ENCODE data around the gene FAM227B. TPM values are rescaled to one million over a fixed set of nuclear protein-coding genes. Genes with fewer than 3 reads are reported as not detected.
"Not testable (repeated sequence)": the region's sequence is repeated elsewhere in the genome, so short reads cannot be mapped to it uniquely, and the experiment has no call there.

FAM227B gene
- total RNA-seq (4.9 and 10.4 TPM in 2 replicates), polyA plus RNA-seq (23.6 and 27.7 TPM in 2 replicates)

- no peaks in the 10 kb centered on the region for H3K27me3 ChIP-seq
- no peaks in the 10 kb centered on the region for H3K9me3 ChIP-seq (ENCODE audit: low read depth)
- peaks cover 10% of the 10 kb centered on the region for H3K4me1 ChIP-seq (ENCODE audit: low read depth)
- no peak for TF ChIP-seq CTCF (IDR thresholded peaks at IDR 0.05; ENCODE audit: low read depth, low read length)
- peak within 1 kb of the TSS; percentile 79 for H3K27ac ChIP-seq
- H3K4me3 ChIP-seq = peak within 1 kb of the TSS; percentile 64
- peak; percentile 99 to 100 for DNase-seq (ENCODE audit: low read depth in 1 of 2, low spot score in 1 of 2)
- peaks cover 6% of the 10 kb centered on the region for H3K36me3 ChIP-seq
Observed at GRCh38 chr15:49620658-49621368, at the start of gene FAM227B, which contains the start of gene DTWD1. TSS of gene FAM227B (minus strand) at chr15:49620818. CDS start at chr15:49615171, 5,647 bp downstream. TSS of gene DTWD1 (plus strand) at chr15:49621048. CDS start at chr15:49625168, 4,120 bp downstream.

- no peaks in the 10 kb centered on the region for H3K27me3 ChIP-seq
- H3K27ac ChIP-seq = no peak overlapping the region
- DNase-seq (ENCODE audit: low read depth in 1 of 2, low spot score in 1 of 2) = no peak
- TF ChIP-seq CTCF (IDR thresholded peaks at IDR 0.05; ENCODE audit: low read depth, low read length) = no peak
- no peaks in the 10 kb centered on the region for H3K36me3 ChIP-seq
- no peak overlapping the region for H3K4me3 ChIP-seq
- H3K4me1 ChIP-seq (ENCODE audit: low read depth) = no peaks in the 10 kb centered on the region
- no peaks in the 10 kb centered on the region for H3K9me3 ChIP-seq (ENCODE audit: low read depth)
Observed at GRCh38 chr15:49669288-49669687, 48.7 kb upstream of the FAM227B start.

- H3K36me3 ChIP-seq; H3K27ac ChIP-seq; H3K27me3 ChIP-seq; DNase-seq (ENCODE audit: low read depth in 1 of 2, low spot score in 1 of 2); H3K4me3 ChIP-seq; H3K4me1 ChIP-seq (ENCODE audit: low read depth); H3K9me3 ChIP-seq (ENCODE audit: low read depth): not testable (repeated sequence)
Observed at GRCh38 chr15:49666486-49666885, 45.9 kb upstream of the FAM227B start.

GRCh38 chr15:49664716-49665115 is 44.1 kb upstream of the FAM227B start:
- Histone ChIP-seq H3K9me3 (ENCODE audit: low read depth) (no peaks in the 10 kb centered on the region), H3K4me1 (ENCODE audit: low read depth) (no peaks in the 10 kb centered on the region), H3K27me3 (no peaks in the 10 kb centered on the region), H3K36me3 (no peaks in the 10 kb centered on the region), H3K4me3 (no peak overlapping the region), H3K27ac (no peak overlapping the region)
- DNase-seq (ENCODE audit: low read depth in 1 of 2, low spot score in 1 of 2) = no peak
- TF ChIP-seq CTCF (IDR thresholded peaks at IDR 0.05; ENCODE audit: low read depth, low read length) = no peak

- TF ChIP-seq CTCF (IDR thresholded peaks at IDR 0.05; ENCODE audit: low read depth, low read length) = no peak
- H3K9me3 ChIP-seq (ENCODE audit: low read depth) = no peaks in the 10 kb centered on the region
- DNase-seq (ENCODE audit: low read depth in 1 of 2, low spot score in 1 of 2) = no peak
- no peak overlapping the region for H3K4me3 ChIP-seq
- H3K4me1 ChIP-seq (ENCODE audit: low read depth) = no peaks in the 10 kb centered on the region
- H3K36me3 ChIP-seq = no peaks in the 10 kb centered on the region
- no peak overlapping the region for H3K27ac ChIP-seq
- H3K27me3 ChIP-seq = no peaks in the 10 kb centered on the region
Observed at GRCh38 chr15:49656734-49657133, 36.1 kb upstream of the FAM227B start.

- no peak for TF ChIP-seq CTCF (IDR thresholded peaks at IDR 0.05; ENCODE audit: low read depth, low read length)
- no peak overlapping the region for H3K27ac ChIP-seq
- no peaks in the 10 kb centered on the region for H3K9me3 ChIP-seq (ENCODE audit: low read depth)
- no peaks in the 10 kb centered on the region for H3K4me1 ChIP-seq (ENCODE audit: low read depth)
- no peaks in the 10 kb centered on the region for H3K27me3 ChIP-seq
- no peak for DNase-seq (ENCODE audit: low read depth in 1 of 2, low spot score in 1 of 2)
- no peaks in the 10 kb centered on the region for H3K36me3 ChIP-seq
- no peak overlapping the region for H3K4me3 ChIP-seq
Observed at GRCh38 chr15:49652922-49653321, 32.3 kb upstream of the FAM227B start.
